ENCODE data around the gene MZF1. TPM values are rescaled to one million over a fixed set of nuclear protein-coding genes. Genes with fewer than 3 reads are reported as not detected.

MZF1 gene
- total RNA-seq, 1 experiment from 2014 or later: 20.3 TPM

- DNase-seq (ENCODE audit: low spot score): no peak
- Histone ChIP-seq H3K4me3 (ENCODE audit: low read depth, low read length, poor library complexity, severe bottlenecking) (no peak overlapping the region), H3K4me1 (ENCODE audit: insufficient read depth, low read length, poor library complexity, severe bottlenecking) (peaks cover 10% of the 10 kb centered on the region), H3K27me3 (replicated peaks; ENCODE audit: insufficient read depth, low read depth, low read length, poor library complexity) (no peaks in the 10 kb centered on the region), H3K36me3 (ENCODE audit: insufficient read depth, low read length, poor library complexity, severe bottlenecking) (peaks cover 2% of the 10 kb centered on the region), H3K9me3 (ENCODE audit: low read depth, low read length, poor library complexity, severe bottlenecking) (no peaks in the 10 kb centered on the region), H3K27ac (ENCODE audit: low read depth, low read length, poor library complexity, severe bottlenecking) (no peak overlapping the region)
- no peak for TF ChIP-seq CTCF (conservative IDR thresholded peaks at IDR 0.05; ENCODE audit: low read depth, low read length)
- TF ChIP-seq EZH2 (IDR thresholded peaks at IDR 0.05; ENCODE audit: borderline replicate concordance, low read depth, low read length, poor library complexity, severe bottlenecking): no peak
- ChIA-PET CTCF (no interaction called here), POLR2A (ENCODE audit: low non-redundant PET) (no interaction called here)
- BruUV-seq (replicated peaks): no TSS peak
- intact Hi-C loops (cut with micrococcal nuclease; ENCODE audit: unreplicated experiment): no loop called here
These were observed 3.8 kb downstream of the MZF1 start for GRCh38 chr19:58569191-58569942.

GRCh38 chr19:58568453-58569130 is 4.5 kb downstream of the MZF1 start:
- no peak overlapping the region for H3K4me3 ChIP-seq (ENCODE audit: low read depth, low read length, poor library complexity, severe bottlenecking)
- no peak for DNase-seq (ENCODE audit: low spot score)
- ChIA-PET CTCF (no interaction called here), POLR2A (ENCODE audit: low non-redundant PET) (interaction anchor here (0.6 kb wide), 1 partner anchor 9 kb away, joined by 3 read pairs; no protein-coding TSS in a partner anchor)
- no peaks in the 10 kb centered on the region for H3K27me3 ChIP-seq (replicated peaks; ENCODE audit: insufficient read depth, low read depth, low read length, poor library complexity)
- H3K4me1 ChIP-seq (ENCODE audit: insufficient read depth, low read length, poor library complexity, severe bottlenecking): peaks cover 7% of the 10 kb centered on the region
- peaks cover 2% of the 10 kb centered on the region for H3K36me3 ChIP-seq (ENCODE audit: insufficient read depth, low read length, poor library complexity, severe bottlenecking)
- TF ChIP-seq EZH2 (IDR thresholded peaks at IDR 0.05; ENCODE audit: borderline replicate concordance, low read depth, low read length, poor library complexity, severe bottlenecking) (no peak), CTCF (conservative IDR thresholded peaks at IDR 0.05; ENCODE audit: low read depth, low read length) (no peak)
- no peak overlapping the region for H3K27ac ChIP-seq (ENCODE audit: low read depth, low read length, poor library complexity, severe bottlenecking)
- intact Hi-C loops (cut with micrococcal nuclease; ENCODE audit: unreplicated experiment): no loop called here
- no TSS peak for BruUV-seq (replicated peaks)
- H3K9me3 ChIP-seq (ENCODE audit: low read depth, low read length, poor library complexity, severe bottlenecking): no peaks in the 10 kb centered on the region

GRCh38 chr19:58566989-58567388 is 6.1 kb downstream of the MZF1 start:
- DNase-seq (ENCODE audit: low spot score): no peak
- Histone ChIP-seq H3K4me3 (ENCODE audit: low read depth, low read length, poor library complexity, severe bottlenecking) (no peak overlapping the region), H3K4me1 (ENCODE audit: insufficient read depth, low read length, poor library complexity, severe bottlenecking) (peaks cover 10% of the 10 kb centered on the region), H3K27me3 (replicated peaks; ENCODE audit: insufficient read depth, low read depth, low read length, poor library complexity) (no peaks in the 10 kb centered on the region), H3K9me3 (ENCODE audit: low read depth, low read length, poor library complexity, severe bottlenecking) (no peaks in the 10 kb centered on the region), H3K27ac (ENCODE audit: low read depth, low read length, poor library complexity, severe bottlenecking) (no peak overlapping the region), H3K36me3 (ENCODE audit: insufficient read depth, low read length, poor library complexity, severe bottlenecking) (peaks cover 2% of the 10 kb centered on the region)
- ChIA-PET POLR2A (ENCODE audit: low non-redundant PET) (no interaction called here), CTCF (no interaction called here)
- intact Hi-C loops (cut with micrococcal nuclease; ENCODE audit: unreplicated experiment): no loop called here
- BruUV-seq (replicated peaks): no TSS peak
- TF ChIP-seq CTCF (conservative IDR thresholded peaks at IDR 0.05; ENCODE audit: low read depth, low read length): no peak
- TF ChIP-seq EZH2 (IDR thresholded peaks at IDR 0.05; ENCODE audit: borderline replicate concordance, low read depth, low read length, poor library complexity, severe bottlenecking): no peak
